ENCODE data around the gene GCNA. TPM values are rescaled to one million over a fixed set of nuclear protein-coding genes. Genes with fewer than 3 reads are reported as not detected.

GCNA gene, protein sequence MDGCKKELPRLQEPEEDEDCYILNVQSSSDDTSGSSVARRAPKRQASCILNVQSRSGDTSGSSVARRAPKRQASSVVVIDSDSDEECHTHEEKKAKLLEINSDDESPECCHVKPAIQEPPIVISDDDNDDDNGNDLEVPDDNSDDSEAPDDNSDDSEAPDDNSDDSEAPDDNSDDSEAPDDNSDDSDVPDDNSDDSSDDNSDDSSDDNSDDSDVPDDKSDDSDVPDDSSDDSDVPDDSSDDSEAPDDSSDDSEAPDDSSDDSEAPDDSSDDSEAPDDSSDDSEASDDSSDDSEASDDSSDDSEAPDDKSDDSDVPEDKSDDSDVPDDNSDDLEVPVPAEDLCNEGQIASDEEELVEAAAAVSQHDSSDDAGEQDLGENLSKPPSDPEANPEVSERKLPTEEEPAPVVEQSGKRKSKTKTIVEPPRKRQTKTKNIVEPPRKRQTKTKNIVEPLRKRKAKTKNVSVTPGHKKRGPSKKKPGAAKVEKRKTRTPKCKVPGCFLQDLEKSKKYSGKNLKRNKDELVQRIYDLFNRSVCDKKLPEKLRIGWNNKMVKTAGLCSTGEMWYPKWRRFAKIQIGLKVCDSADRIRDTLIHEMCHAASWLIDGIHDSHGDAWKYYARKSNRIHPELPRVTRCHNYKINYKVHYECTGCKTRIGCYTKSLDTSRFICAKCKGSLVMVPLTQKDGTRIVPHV
- 2.4 and 3.0 TPM in 2 replicates for polyA plus RNA-seq (2011; rRNA removed)
- polyA minus RNA-seq (2011; rRNA and poly(A)+ RNA removed), result 1.7 and 1.9 TPM in 2 replicates

DNA sequence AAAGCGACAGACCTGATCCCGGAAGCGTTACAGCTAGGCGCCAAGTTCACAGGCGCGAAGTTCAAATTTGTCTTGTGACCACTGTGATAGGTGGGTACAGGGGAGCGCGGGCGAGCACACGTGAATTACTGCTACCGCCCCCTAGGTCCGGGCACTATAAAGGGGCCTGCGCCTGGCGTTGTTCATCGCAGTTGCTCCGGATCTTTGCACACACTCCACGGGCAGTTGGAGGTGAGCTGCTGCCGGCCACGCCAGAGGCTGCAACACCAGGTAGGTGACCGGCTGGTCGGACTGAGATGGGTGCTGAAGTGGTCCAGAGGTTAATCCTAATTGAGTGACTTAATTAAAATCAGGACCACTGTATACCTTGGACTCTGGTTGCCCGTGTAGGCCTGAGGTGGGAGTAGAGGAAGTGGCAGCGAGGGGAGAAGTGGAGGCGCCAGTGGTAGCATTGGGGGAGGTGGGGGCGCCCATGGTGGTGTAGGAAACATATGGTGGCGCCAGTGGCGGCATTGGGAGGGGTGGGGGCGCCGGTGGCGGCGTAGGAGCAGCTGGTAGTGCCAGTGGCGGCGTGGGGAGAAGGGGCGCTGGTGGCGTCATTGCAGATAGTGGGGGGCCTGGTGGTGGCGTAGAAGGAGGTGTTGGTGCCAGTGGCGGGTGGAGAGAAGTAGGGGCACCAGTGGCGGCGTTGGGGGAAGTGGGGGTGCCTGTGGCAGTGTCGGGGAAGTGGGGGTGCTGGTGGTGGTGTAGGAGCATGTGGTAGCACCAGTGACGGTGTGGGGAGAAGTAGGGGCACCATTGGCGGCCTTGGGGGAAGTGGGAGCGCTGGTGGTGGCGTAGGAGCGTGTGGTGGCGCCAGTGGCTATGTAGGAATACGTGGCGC is at the start of gene GCNA:
Gene GCNA (plus strand): TSS at position 185 of the 883 bp plus-strand sequence. CDS start 2,385 bp downstream, outside the sequence.
- ChIA-PET CTCF (no interaction called here), POLR2A (no interaction called here)
- TF ChIP-seq, protein P1, sequence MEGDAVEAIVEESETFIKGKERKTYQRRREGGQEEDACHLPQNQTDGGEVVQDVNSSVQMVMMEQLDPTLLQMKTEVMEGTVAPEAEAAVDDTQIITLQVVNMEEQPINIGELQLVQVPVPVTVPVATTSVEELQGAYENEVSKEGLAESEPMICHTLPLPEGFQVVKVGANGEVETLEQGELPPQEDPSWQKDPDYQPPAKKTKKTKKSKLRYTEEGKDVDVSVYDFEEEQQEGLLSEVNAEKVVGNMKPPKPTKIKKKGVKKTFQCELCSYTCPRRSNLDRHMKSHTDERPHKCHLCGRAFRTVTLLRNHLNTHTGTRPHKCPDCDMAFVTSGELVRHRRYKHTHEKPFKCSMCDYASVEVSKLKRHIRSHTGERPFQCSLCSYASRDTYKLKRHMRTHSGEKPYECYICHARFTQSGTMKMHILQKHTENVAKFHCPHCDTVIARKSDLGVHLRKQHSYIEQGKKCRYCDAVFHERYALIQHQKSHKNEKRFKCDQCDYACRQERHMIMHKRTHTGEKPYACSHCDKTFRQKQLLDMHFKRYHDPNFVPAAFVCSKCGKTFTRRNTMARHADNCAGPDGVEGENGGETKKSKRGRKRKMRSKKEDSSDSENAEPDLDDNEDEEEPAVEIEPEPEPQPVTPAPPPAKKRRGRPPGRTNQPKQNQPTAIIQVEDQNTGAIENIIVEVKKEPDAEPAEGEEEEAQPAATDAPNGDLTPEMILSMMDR (IDR thresholded peaks at IDR 0.05; ENCODE audit: insufficient read depth, low read depth, low read length), result no peak
- H3K27me3 ChIP-seq (ENCODE audit: control insufficient read depth, insufficient read depth, low read length), result no peaks in the 10 kb centered on the region
- H3K36me3 ChIP-seq (ENCODE audit: control insufficient read depth, insufficient read depth, low read length), result peaks cover 4% of the 10 kb centered on the region
- DNase-seq (ENCODE audit: low read depth), result no peak
- no peak within 1 kb of the TSS for H3K4me3 ChIP-seq (ENCODE audit: low read depth, low read length)

DNA sequence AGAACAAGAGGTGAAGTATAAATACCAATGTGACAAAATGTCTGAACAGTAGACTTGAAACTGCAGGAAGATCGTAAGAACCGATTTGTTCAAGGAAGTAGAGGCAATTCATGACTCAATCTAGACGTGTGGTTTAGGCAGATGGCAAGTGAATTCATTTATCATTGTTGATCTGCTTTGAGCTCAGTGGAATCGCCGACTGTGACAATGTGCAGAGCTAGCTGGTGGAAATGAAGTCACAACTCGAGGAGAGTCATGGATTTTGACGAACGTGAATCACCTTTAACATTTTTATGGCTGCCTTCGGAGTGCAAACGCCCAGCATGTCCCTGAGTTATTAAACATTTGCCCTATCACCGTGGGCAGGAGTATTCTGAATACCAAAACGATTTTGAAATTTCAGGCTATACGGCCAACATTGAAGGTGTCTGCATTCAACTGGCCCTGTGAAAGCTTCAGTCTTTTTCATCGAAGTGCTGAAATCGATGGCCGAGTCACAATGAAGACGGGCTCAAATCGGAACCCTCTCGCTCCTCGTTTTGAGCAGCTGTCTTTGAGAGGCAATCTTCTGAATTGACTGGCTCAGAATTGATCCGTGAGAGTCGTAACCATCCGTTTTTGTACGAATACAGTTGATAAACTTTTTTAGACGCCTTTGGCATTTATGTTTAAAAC is 46.0 kb upstream of the GCNA start:
- no peak for DNase-seq (ENCODE audit: low read depth)
- POLR2A ChIA-PET, result interaction anchor here (0.6 kb wide), 1 partner anchor 139 kb away, joined by 3 read pairs; no protein-coding TSS in a partner anchor
- no peaks in the 10 kb centered on the region for H3K36me3 ChIP-seq (ENCODE audit: control insufficient read depth, insufficient read depth, low read length)
- TF ChIP-seq, protein P1 (IDR thresholded peaks at IDR 0.05; ENCODE audit: insufficient read depth, low read depth, low read length), result no peak
- H3K27me3 ChIP-seq (ENCODE audit: control insufficient read depth, insufficient read depth, low read length), result no peaks in the 10 kb centered on the region
- H3K4me3 ChIP-seq (ENCODE audit: low read depth, low read length), result peak overlapping the region; percentile 59
- CTCF ChIA-PET, result interaction anchor here (0.5 to 1.4 kb wide), 2 partner anchors 18 to 19 kb away, joined by 3 to 4 read pairs; no protein-coding TSS in a partner anchor

DNA sequence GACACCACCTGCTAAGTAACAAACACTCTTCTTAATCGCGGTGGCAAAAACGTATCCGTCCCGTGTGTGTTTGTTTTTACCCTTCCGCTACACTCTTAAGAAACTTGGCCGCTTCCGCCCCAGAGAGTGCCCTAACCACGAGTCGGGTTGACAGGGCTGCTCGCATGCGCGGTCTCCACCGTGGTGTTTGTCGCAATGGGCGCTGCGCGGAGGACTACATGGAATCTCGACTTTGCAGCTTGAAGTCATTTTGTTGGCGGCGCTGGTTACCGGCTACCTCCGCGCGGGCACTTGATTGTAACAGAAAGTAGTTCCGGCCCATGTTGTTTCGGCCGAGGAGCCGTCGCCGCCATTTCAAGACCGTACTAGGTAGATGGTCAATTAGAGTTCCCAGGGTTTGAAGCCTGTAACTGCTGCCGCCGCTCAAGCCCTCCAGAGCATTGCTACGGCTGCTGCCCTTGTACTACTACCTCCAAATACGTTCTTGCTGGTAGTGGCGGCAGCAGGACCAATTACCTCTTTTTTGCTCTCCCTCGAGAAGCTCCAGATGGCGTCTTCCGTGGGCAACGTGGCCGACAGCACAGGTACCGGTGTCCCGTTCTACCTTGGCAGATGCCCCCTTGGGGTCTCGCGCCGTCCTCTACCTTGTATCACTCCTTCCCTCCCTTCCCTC is 45.3 kb upstream of the GCNA start, which contains the start of gene OGT:
Gene OGT (plus strand): TSS at position 352 of the 673 bp plus-strand sequence. CDS start 196 bp downstream, at position 548.
- no peaks in the 10 kb centered on the region for H3K27me3 ChIP-seq (ENCODE audit: control insufficient read depth, insufficient read depth, low read length)
- no peaks in the 10 kb centered on the region for H3K36me3 ChIP-seq (ENCODE audit: control insufficient read depth, insufficient read depth, low read length)
- DNase-seq (ENCODE audit: low read depth), result peak; percentile 75
- peak within 1 kb of the TSS; percentile 59 for H3K4me3 ChIP-seq (ENCODE audit: low read depth, low read length)
- ChIA-PET CTCF (interaction anchor here (0.5 to 1.7 kb wide), 4 partner anchors 10 to 20 kb away, joined by 3 to 4 read pairs (median 3); no protein-coding TSS in a partner anchor), POLR2A (interaction anchor here (0.6 kb wide), 1 partner anchor 139 kb away, joined by 3 read pairs; no protein-coding TSS in a partner anchor)
- TF ChIP-seq, protein P1 (IDR thresholded peaks at IDR 0.05; ENCODE audit: insufficient read depth, low read depth, low read length), result no peak

DNA sequence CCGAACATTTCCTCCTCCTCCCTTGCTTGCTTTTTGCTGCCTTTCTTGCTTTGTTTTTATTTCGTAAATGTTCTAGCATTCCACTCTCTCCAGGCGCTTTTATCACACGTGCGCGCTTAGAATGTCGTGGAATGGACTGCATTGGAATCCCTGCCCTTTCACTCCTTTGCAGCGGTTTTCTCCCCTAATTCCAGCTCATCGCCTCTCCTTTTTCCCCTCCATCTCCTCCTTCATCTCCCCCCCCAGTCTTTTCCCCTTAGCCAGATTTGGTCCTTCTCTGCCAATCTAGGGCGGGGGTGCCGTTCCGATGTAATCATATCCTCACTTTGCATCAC is 44.8 kb upstream of the GCNA start:
- CTCF ChIA-PET, result interaction anchor here (1.0 to 1.7 kb wide), 3 partner anchors 9 to 19 kb away, joined by 3 read pairs; no protein-coding TSS in a partner anchor
- Histone ChIP-seq H3K4me3 (ENCODE audit: low read depth, low read length) (peak overlapping the region; percentile 59), H3K27me3 (ENCODE audit: control insufficient read depth, insufficient read depth, low read length) (no peaks in the 10 kb centered on the region), H3K36me3 (ENCODE audit: control insufficient read depth, insufficient read depth, low read length) (no peaks in the 10 kb centered on the region)
- TF ChIP-seq, protein P1 (IDR thresholded peaks at IDR 0.05; ENCODE audit: insufficient read depth, low read depth, low read length), result no peak
- POLR2A ChIA-PET, result interaction anchor here (1.7 kb wide), 1 partner anchor 10 kb away, joined by 4 read pairs; no protein-coding TSS in a partner anchor
- DNase-seq (ENCODE audit: low read depth), result no peak
